ENCODE data around the gene BICRAL. TPM values are rescaled to one million over a fixed set of nuclear protein-coding genes. Genes with fewer than 3 reads are reported as not detected.
"Not testable (repeated sequence)": the region's sequence is repeated elsewhere in the genome, so short reads cannot be mapped to it uniquely, and the experiment has no call there.

BICRAL gene
- polyA plus RNA-seq (2013, experiment 1 of 2), result 5.0 TPM
- polyA plus RNA-seq (2013, experiment 2 of 2), result 4.7 TPM

GRCh38 chr6:42781796-42782688 is at the start of gene BICRAL:
TSS of gene BICRAL (plus strand) at chr6:42782052. CDS start at chr6:42822023, 39,971 bp downstream.
- H4K8ac ChIP-seq (ENCODE audit: low read depth, low read length), result no peak within 1 kb of the TSS
- peak within 1 kb of the TSS; percentile 97 for H3K27ac ChIP-seq (replicated peaks; ENCODE audit: low read length)
- peak within 1 kb of the TSS; percentile 72 for H2AFZ ChIP-seq (ENCODE audit: low read length)
- peak within 1 kb of the TSS; percentile 81 for H2BK120ac ChIP-seq (ENCODE audit: low read depth, low read length)
- H3K4me2 ChIP-seq (ENCODE audit: insufficient read depth, low read length, poor library complexity, severe bottlenecking), result peak within 1 kb of the TSS; percentile 72
- no peaks in the 10 kb centered on the region for H3K27me3 ChIP-seq (ENCODE audit: control insufficient read depth in 3 of 3, insufficient read depth in 3 of 3, low read depth in 1 of 3, low read length in 3 of 3)
- H3K23ac ChIP-seq (ENCODE audit: low read depth, low read length, poor library complexity), result peak within 1 kb of the TSS; percentile 99
- H4K91ac ChIP-seq (ENCODE audit: low read depth, low read length, poor library complexity), result no peak within 1 kb of the TSS
- H2BK15ac ChIP-seq (ENCODE audit: low read length), result no peak within 1 kb of the TSS
- peaks cover 0 to 4% of the 10 kb centered on the region in 2 donors for H3K9me3 ChIP-seq (replicated peaks in 1 of 2; ENCODE audit: control insufficient read depth in 2 of 2, insufficient read depth in 1 of 2, low read depth in 1 of 2, low read length in 2 of 2)
- H3K4ac ChIP-seq (ENCODE audit: low read length), result no peak within 1 kb of the TSS
- DNase-seq (ENCODE audit: low spot score), result peak; percentile 53
- H2BK12ac ChIP-seq (ENCODE audit: low read length), result no peak within 1 kb of the TSS
- H3K36me3 ChIP-seq (replicated peaks in 1 of 2; ENCODE audit: control insufficient read depth in 2 of 2, insufficient read depth in 2 of 2, low read length in 2 of 2), result peaks cover 0 to 11% of the 10 kb centered on the region in 2 donors
- H3K9ac ChIP-seq (ENCODE audit: low read depth, low read length, poor library complexity), result peak within 1 kb of the TSS; percentile 99
- no CpG with 5 or more reads among the region's 70 CpGs for WGBS, 2 donors (ENCODE audit: extremely low coverage in 2 of 2, insufficient read length in 2 of 2, insufficient replicate concordance in 1 of 2)
- H2BK5ac ChIP-seq (ENCODE audit: low read length), result peak within 1 kb of the TSS; percentile 99
- H3K4me1 ChIP-seq (ENCODE audit: control insufficient read depth in 2 of 2, insufficient read depth in 1 of 2, low read depth in 1 of 2, low read length in 2 of 2), result peaks cover 5 to 7% of the 10 kb centered on the region in 2 donors
- H3K4me3 ChIP-seq (ENCODE audit: low read length in 2 of 2), result peak within 1 kb of the TSS; percentile 91 to 97
- H3K18ac ChIP-seq (ENCODE audit: low read length), result peak within 1 kb of the TSS; percentile 100
- H3K14ac ChIP-seq (ENCODE audit: low read length), result no peak within 1 kb of the TSS
- peak within 1 kb of the TSS; percentile 99 for H2AK5ac ChIP-seq (ENCODE audit: low read depth, low read length)
- H3K79me1 ChIP-seq (ENCODE audit: low read depth, low read length), result peaks cover 3% of the 10 kb centered on the region

- WGBS, 2 donors (ENCODE audit: extremely low coverage in 2 of 2, insufficient read length in 2 of 2, insufficient replicate concordance in 1 of 2), result no CpG with 5 or more reads among the region's 13 CpGs
These were observed 47.9 kb upstream of the BICRAL start for GRCh38 chr6:42733867-42734481.

GRCh38 chr6:42735976-42736375 is 45.9 kb upstream of the BICRAL start:
- no peak overlapping the region for H3K14ac ChIP-seq (ENCODE audit: low read length)
- DNase-seq (ENCODE audit: low spot score), result no peak
- H3K4me3 ChIP-seq (ENCODE audit: low read length in 2 of 2), result no peak overlapping the region
- no peaks in the 10 kb centered on the region for H3K9me3 ChIP-seq (replicated peaks in 1 of 2; ENCODE audit: control insufficient read depth in 2 of 2, insufficient read depth in 1 of 2, low read depth in 1 of 2, low read length in 2 of 2)
- H3K4me2 ChIP-seq (ENCODE audit: insufficient read depth, low read length, poor library complexity, severe bottlenecking), result no peak overlapping the region
- H2BK5ac ChIP-seq (ENCODE audit: low read length), result no peak overlapping the region
- no peak overlapping the region for H2BK12ac ChIP-seq (ENCODE audit: low read length)
- no peaks in the 10 kb centered on the region for H3K27me3 ChIP-seq (ENCODE audit: control insufficient read depth in 3 of 3, insufficient read depth in 3 of 3, low read depth in 1 of 3, low read length in 3 of 3)
- H3K4me1 ChIP-seq (ENCODE audit: control insufficient read depth in 2 of 2, insufficient read depth in 1 of 2, low read depth in 1 of 2, low read length in 2 of 2), result no peaks in the 10 kb centered on the region
- H4K8ac ChIP-seq (ENCODE audit: low read depth, low read length), result no peak overlapping the region
- no peaks in the 10 kb centered on the region for H3K36me3 ChIP-seq (replicated peaks in 1 of 2; ENCODE audit: control insufficient read depth in 2 of 2, insufficient read depth in 2 of 2, low read length in 2 of 2)
- H3K9ac ChIP-seq (ENCODE audit: low read depth, low read length, poor library complexity), result no peak overlapping the region
- no peak overlapping the region for H2AFZ ChIP-seq (ENCODE audit: low read length)
- no peak overlapping the region for H3K4ac ChIP-seq (ENCODE audit: low read length)
- H2AK5ac ChIP-seq (ENCODE audit: low read depth, low read length), result no peak overlapping the region
- H2BK120ac ChIP-seq (ENCODE audit: low read depth, low read length), result no peak overlapping the region
- H3K23ac ChIP-seq (ENCODE audit: low read depth, low read length, poor library complexity), result no peak overlapping the region
- no peaks in the 10 kb centered on the region for H3K79me1 ChIP-seq (ENCODE audit: low read depth, low read length)
- H4K91ac ChIP-seq (ENCODE audit: low read depth, low read length, poor library complexity), result no peak overlapping the region
- H2BK15ac ChIP-seq (ENCODE audit: low read length), result no peak overlapping the region
- H3K27ac ChIP-seq (replicated peaks; ENCODE audit: low read length), result no peak overlapping the region
- WGBS, 2 donors (ENCODE audit: extremely low coverage in 2 of 2, insufficient read length in 2 of 2, insufficient replicate concordance in 1 of 2), result no CpG with 5 or more reads among the region's 3 CpGs
- no peak overlapping the region for H3K18ac ChIP-seq (ENCODE audit: low read length)

More at GRCh38 chr6:42733867-42734481, 47.9 kb upstream of the BICRAL start:
- H2BK120ac ChIP-seq (ENCODE audit: low read depth, low read length); H2BK15ac ChIP-seq (ENCODE audit: low read length); H3K23ac ChIP-seq (ENCODE audit: low read depth, low read length, poor library complexity); DNase-seq (ENCODE audit: low spot score); H3K4ac ChIP-seq (ENCODE audit: low read length); H3K18ac ChIP-seq (ENCODE audit: low read length); H2BK5ac ChIP-seq (ENCODE audit: low read length); H4K8ac ChIP-seq (ENCODE audit: low read depth, low read length); H2AK5ac ChIP-seq (ENCODE audit: low read depth, low read length); H2AFZ ChIP-seq (ENCODE audit: low read length); H3K9me3 ChIP-seq (replicated peaks in 1 of 2; ENCODE audit: control insufficient read depth in 2 of 2, insufficient read depth in 1 of 2, low read depth in 1 of 2, low read length in 2 of 2); H3K4me3 ChIP-seq (ENCODE audit: low read length in 2 of 2); H3K4me2 ChIP-seq (ENCODE audit: insufficient read depth, low read length, poor library complexity, severe bottlenecking); H2BK12ac ChIP-seq (ENCODE audit: low read length); H3K9ac ChIP-seq (ENCODE audit: low read depth, low read length, poor library complexity); H3K4me1 ChIP-seq (ENCODE audit: control insufficient read depth in 2 of 2, insufficient read depth in 1 of 2, low read depth in 1 of 2, low read length in 2 of 2); H3K79me1 ChIP-seq (ENCODE audit: low read depth, low read length); H4K91ac ChIP-seq (ENCODE audit: low read depth, low read length, poor library complexity); H3K14ac ChIP-seq (ENCODE audit: low read length); H3K36me3 ChIP-seq (replicated peaks in 1 of 2; ENCODE audit: control insufficient read depth in 2 of 2, insufficient read depth in 2 of 2, low read length in 2 of 2); H3K27ac ChIP-seq (replicated peaks; ENCODE audit: low read length); H3K27me3 ChIP-seq (ENCODE audit: control insufficient read depth in 3 of 3, insufficient read depth in 3 of 3, low read depth in 1 of 3, low read length in 3 of 3): not testable (repeated sequence)

GRCh38 chr6:42740725-42741124 is 41.1 kb upstream of the BICRAL start:
- Histone ChIP-seq H2BK12ac (ENCODE audit: low read length) (no peak overlapping the region), H4K8ac (ENCODE audit: low read depth, low read length) (no peak overlapping the region), H3K36me3 (replicated peaks in 1 of 2; ENCODE audit: control insufficient read depth in 2 of 2, insufficient read depth in 2 of 2, low read length in 2 of 2) (peaks cover 0 to 12% of the 10 kb centered on the region in 2 donors), H3K14ac (ENCODE audit: low read length) (no peak overlapping the region), H3K9me3 (replicated peaks in 1 of 2; ENCODE audit: control insufficient read depth in 2 of 2, insufficient read depth in 1 of 2, low read depth in 1 of 2, low read length in 2 of 2) (no peaks in the 10 kb centered on the region), H2AK5ac (ENCODE audit: low read depth, low read length) (no peak overlapping the region), H3K9ac (ENCODE audit: low read depth, low read length, poor library complexity) (no peak overlapping the region), H4K91ac (ENCODE audit: low read depth, low read length, poor library complexity) (no peak overlapping the region), H3K4me1 (ENCODE audit: control insufficient read depth in 2 of 2, insufficient read depth in 1 of 2, low read depth in 1 of 2, low read length in 2 of 2) (peaks cover 3 to 4% of the 10 kb centered on the region in 2 donors), H3K4me2 (ENCODE audit: insufficient read depth, low read length, poor library complexity, severe bottlenecking) (no peak overlapping the region), H2BK15ac (ENCODE audit: low read length) (no peak overlapping the region), H2AFZ (ENCODE audit: low read length) (no peak overlapping the region), H3K27me3 (ENCODE audit: control insufficient read depth in 3 of 3, insufficient read depth in 3 of 3, low read depth in 1 of 3, low read length in 3 of 3) (no peaks in the 10 kb centered on the region), H2BK5ac (ENCODE audit: low read length) (no peak overlapping the region), H3K27ac (replicated peaks; ENCODE audit: low read length) (no peak overlapping the region), H3K4ac (ENCODE audit: low read length) (no peak overlapping the region), H3K18ac (ENCODE audit: low read length) (no peak overlapping the region), H3K23ac (ENCODE audit: low read depth, low read length, poor library complexity) (no peak overlapping the region), H3K4me3 (ENCODE audit: low read length in 2 of 2) (no peak overlapping the region), H3K79me1 (ENCODE audit: low read depth, low read length) (peaks cover 6% of the 10 kb centered on the region), H2BK120ac (ENCODE audit: low read depth, low read length) (no peak overlapping the region)
- no peak for DNase-seq (ENCODE audit: low spot score)
- WGBS, 2 donors (ENCODE audit: extremely low coverage in 2 of 2, insufficient read length in 2 of 2, insufficient replicate concordance in 1 of 2), result no CpG with 5 or more reads among the region's 3 CpGs

Measured in neuronal stem cell (in vitro differentiated cells).